ENCODE measurements around the gene NAV3.

- TF ChIP-seq, protein P1, sequence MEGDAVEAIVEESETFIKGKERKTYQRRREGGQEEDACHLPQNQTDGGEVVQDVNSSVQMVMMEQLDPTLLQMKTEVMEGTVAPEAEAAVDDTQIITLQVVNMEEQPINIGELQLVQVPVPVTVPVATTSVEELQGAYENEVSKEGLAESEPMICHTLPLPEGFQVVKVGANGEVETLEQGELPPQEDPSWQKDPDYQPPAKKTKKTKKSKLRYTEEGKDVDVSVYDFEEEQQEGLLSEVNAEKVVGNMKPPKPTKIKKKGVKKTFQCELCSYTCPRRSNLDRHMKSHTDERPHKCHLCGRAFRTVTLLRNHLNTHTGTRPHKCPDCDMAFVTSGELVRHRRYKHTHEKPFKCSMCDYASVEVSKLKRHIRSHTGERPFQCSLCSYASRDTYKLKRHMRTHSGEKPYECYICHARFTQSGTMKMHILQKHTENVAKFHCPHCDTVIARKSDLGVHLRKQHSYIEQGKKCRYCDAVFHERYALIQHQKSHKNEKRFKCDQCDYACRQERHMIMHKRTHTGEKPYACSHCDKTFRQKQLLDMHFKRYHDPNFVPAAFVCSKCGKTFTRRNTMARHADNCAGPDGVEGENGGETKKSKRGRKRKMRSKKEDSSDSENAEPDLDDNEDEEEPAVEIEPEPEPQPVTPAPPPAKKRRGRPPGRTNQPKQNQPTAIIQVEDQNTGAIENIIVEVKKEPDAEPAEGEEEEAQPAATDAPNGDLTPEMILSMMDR (IDR thresholded peaks at IDR 0.05 in 8 of 11, conservative IDR thresholded peaks at IDR 0.05 in 3 of 11), result no peak
- TF ChIP-seq POLR2A (IDR thresholded peaks at IDR 0.05), result no peak
- TF ChIP-seq POLR2AphosphoS5 (IDR thresholded peaks at IDR 0.05), result no peak
These were observed 256.6 kb downstream of the NAV3 start for GRCh38 chr12:78087363-78087675.

Measured in spleen (tissue), 7 donors.